DMS 273 (cell line): ENCODE results near the gene SH2B3.

Experiments
- DNase-seq: peaks from one replicate; lab custom pipeline; 2025; ENCODE audit not compliant: unreplicated experiment; lab: John Stamatoyannopoulos, UW

Gene SH2B3

DNA sequence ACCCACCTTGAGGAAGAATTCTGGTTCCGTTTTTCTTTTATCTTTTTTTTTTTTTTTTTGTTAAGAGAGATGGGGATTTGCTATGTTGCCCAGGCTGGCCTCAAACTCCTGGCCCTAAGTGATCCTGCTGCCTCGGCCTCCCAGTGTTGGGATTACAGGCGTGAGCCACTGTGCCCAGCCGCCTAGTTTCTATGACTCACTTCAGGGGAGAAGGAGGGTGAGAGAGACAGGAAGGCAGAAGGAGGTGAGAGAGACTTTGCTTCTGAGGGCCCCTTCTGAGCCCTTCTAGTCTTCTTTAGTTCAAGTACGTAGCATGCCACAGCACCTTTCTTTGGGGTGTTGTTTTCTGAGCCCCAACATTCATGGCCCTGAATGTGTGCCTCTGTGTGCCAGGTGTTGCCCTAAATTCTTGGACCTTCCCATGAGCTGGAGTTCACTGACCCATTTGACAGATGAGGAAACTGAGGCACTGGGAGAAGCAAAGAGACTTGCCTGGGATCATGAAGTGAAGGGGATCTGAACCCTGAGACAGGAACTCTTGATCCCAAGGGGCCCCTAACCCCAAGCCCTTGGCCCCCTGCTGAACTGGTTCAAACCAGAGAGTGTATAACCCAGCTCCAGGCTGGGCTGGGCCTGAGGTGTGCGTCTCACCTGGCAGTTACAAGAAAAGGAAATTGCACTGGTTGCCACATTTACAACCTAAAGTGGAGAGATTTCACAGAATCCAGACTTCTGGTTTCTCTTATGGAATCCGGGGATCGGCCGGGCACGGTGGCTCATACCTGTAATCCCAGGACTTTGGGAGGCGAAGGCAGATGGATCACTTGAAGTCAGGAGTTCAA, 20.8 kb downstream of the SH2B3 start:
- DNase-seq = no peak

DNA sequence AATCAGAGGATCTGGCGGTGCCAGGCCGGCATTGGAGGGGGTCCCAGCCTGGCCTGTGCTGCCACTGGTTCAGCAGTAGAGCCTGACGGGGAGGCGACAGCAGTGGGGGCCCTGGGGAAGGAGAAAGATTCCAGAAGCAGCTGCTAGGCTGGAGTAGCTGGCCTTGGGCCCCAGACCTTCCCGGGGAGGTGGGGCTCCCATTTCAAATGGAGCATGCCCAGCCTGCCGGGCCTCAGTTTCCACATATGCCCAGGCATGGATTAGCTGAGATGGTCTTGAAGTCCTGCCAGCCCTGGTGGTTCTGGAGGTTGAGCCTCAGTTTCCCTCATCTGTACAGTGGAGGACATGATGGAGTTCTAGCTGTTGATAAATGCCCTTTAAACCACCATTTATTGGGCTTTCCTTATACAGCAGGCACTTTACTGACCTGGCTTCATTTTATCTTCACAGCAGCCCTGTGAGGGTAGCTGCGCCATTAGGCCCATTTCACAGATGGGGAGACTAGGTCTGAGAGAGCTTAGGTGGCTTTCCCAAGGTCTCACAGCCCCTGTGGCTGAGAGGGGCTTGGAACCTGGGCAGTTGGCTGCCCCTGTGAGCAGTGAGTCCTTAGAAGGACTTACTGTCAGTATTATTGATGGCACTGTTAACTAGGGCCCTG, 21.8 kb downstream of the SH2B3 start:
- no peak for DNase-seq

- no peak for DNase-seq
Measured at GRCh38 chr12:111428081-111428727, 22.5 kb downstream of the SH2B3 start.

GRCh38 chr12:111428728-111429175, 23.0 kb downstream of the SH2B3 start:
- DNase-seq = no peak

GRCh38 chr12:111429828-111430432, 24.2 kb downstream of the SH2B3 start:
- DNase-seq = no peak

DNA sequence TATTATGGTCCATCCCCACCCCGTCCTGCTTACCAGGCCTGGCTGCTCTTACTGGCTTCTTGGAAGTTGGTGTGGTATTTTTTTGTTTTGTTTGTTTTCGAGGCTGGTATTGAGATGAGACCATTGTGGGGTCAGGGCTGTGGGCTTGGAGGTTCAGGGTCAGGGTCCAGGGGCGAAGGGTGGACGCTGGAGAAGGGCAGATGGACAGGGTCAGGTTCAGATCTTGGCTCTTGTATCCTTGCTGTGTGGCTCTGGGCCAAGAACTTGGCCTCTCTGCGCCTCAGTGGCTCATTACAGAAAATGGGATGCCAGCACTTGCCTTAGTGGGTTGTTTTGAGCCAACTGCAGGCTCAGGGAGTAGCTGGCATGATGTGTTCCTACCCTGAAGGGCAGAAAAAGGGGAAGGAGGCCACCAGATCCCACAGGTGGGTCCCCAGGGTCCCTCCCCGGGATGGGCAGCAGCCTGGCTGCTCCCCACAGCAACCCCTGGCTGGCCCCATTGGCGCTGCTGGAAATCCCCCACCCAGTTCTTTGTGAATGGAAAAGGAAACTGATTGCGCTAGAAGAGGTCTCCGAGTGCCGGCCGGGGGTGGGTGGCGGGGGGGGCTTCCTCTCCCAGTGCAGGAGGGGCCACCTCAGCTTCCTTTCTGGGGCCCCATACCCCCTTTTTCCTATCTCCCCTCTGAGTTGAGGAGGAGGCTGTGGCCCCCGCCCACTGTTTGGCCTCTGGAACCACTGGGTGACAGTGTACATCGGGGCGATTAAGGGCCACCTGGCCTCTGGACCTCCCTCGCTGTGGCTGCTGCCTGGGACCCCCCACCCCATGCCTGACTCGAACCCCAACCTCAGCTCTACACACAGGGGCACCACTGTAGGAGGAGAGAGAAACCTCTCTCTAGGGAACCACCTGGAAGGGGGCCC, 25.0 kb downstream of the SH2B3 start:
- DNase-seq = no peak

DNA sequence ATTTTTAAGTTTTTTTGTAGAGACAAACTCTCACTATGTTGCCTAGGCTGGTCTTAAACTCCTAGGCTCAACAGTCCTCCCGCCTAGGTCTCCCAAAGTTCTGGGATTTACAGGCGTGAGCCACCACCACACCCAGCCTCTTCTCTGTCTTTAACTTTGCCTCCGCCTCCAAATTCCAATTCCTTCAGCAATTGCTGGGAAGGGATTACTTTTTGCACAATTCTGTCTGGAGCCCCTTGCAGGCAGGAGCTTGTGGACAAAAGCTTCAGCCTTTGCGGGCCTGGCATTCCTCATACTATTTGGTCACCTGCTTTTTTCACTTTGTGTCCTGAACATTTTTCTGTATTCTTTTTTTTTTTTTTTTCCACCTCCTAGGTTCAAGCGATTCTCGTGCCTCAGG, 26.0 kb downstream of the SH2B3 start:
- DNase-seq = no peak

DNA sequence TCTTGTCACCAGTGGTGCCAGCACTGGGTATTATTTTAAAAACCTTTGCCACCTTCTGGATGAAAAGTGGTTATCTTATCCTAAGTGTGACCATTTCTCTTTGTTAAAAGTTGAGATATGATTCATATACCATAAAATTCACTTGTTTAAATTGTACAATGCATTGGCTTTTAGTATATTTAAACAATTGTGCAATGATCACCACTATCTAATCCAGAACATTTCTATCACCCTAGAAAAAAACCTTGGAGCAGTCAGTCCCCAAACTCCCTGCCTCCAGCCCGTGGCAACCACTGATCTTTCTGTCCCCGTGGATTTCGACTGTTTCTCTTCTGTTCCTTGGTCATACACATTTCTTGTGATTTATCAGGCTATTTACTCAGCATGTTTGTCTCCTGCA, 28.3 kb downstream of the SH2B3 start:
- no peak for DNase-seq

GRCh38 chr12:111434680-111435338, 29.1 kb downstream of the SH2B3 start:
- no peak for DNase-seq

DNA sequence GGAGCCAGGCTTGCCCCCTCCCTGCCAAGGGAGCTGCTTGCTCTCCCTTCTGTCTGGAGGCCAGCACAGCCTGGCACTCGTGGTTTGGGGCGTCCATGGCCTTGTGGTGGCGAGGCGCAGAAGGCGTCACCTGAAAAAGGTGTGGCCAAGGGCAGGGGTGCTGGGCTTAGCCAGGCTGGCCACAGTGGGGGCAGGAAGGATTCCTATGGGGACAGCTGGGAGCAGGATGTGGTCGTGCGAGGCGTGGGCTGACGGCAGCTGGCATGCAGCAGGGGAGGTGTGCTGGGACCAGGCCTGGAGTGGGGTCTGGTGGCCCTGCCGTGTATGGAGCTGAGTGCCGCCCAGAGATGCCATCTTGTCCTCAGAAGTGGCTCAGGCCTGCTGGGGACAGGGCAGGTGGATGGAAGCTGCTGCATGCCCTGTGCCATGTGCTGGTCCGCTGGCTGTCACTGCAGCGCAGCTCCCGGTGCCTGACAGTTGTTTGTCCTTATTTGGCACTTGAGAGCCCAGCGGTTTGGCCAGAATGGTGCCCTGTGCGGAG, 30.0 kb downstream of the SH2B3 start:
- peak; percentile 26 for DNase-seq

- DNase-seq = no peak
Measured at GRCh38 chr12:111436266-111436665, 30.5 kb downstream of the SH2B3 start.

- DNase-seq = no peak
Measured at GRCh38 chr12:111436811-111437210, 31.1 kb downstream of the SH2B3 start.

- DNase-seq = no peak
Measured at GRCh38 chr12:111437816-111438454, 32.2 kb downstream of the SH2B3 start.

DNA sequence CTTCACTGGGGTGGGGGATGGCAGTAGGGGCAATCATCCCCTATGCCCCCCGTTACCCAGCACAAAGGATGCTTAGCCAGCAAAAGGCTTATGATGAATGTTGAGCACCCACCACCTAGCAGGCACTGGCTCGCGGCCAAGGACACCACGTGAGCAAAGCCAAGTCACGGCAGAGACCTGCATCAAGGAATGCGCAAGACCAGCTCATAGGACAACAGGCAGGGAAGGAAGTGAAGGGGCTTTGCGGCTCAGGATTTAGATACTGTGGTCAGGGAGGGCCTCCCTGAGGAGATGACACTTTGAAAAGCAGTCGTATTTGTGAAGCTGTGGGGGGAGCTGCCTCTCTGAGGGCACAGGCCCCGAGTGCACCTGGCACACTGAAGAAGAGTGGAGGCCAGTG, 32.8 kb downstream of the SH2B3 start:
- DNase-seq = peak; percentile 39

- peak; percentile 16 for DNase-seq
Measured at GRCh38 chr12:111439657-111440151, 34.0 kb downstream of the SH2B3 start.

DNA sequence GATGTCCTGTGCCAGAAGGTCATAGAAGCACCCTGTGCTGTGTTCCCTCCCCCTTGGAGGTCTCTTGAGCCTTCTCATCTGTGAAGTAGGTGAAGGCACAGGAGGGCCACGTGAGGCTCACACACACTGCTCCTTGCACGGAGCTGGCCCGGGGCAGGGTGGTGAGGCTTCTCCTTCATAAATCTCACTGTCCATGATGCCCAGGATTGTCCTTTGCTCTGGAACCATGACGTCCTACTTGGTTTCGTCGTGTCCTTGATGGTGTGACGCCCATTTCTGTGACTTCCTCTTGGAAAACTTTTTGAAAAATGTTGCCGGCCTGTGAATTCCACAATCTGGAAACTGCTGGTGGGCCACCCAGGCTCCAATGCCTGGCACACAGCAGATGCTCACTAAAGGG, 34.4 kb downstream of the SH2B3 start:
- DNase-seq = peak; percentile 16

- no peak for DNase-seq
Measured at GRCh38 chr12:111440631-111441030, 34.9 kb downstream of the SH2B3 start.

DNA sequence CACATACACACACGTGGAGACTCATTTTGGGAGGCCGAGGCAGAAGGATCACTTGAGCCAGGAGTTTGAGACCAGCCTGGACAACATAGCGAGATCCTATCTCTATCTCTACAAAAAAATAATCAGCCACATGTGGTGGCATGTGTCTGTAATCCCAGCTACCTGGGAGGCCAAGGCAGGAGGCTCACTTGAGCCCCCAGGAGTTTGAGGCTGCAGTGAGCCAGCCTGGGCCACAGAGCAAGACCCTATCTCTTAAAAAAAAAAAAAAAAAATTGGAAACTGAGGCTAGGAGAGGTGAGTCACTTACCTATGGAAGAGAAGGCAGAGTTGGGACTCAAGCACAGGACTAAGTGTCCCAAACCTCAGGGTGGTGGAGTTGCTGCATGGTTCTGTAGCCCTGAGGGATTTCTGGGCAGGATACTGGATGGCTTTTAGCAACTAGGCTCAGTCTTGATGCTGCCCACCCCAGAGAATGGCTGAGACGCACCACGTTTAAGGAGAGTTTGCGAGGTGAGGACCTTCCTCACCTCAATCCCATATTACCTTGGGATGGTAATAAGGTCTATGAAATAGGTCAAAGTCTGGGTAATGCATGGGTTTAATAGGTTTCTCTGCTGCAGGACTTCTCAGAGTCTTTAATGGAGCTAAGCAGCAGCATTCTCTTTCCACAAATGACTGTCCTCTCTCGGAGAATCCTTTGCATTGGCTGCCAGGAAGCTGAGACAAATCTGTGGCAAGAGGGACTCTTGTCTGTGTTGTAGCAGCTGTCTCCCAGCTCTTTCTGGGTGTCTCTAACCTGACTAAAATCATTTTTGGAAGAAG, 35.6 kb downstream of the SH2B3 start:
- DNase-seq = no peak
